Muscle of leg (tissue), 11 donors: ENCODE measurements around the gene CNNM3. TPM values are rescaled to one million over a fixed set of nuclear protein-coding genes. Genes with fewer than 3 reads are reported as not detected.

Source experiments
- DNase-seq: peaks from one replicate; pipeline ENCODE4 v3.0.0; 2013
- H3K27ac ChIP-seq: one replicate; pipeline ENCODE4 v1.5.1; 2013; ENCODE audit warnings: mild to moderate bottlenecking, low read length, control low read depth
- H3K27me3 ChIP-seq: one replicate; pipeline ENCODE4 v1.6.1; 2013; ENCODE audit warnings: low read length; ENCODE audit not compliant: control insufficient read depth, insufficient read depth
- H3K36me3 ChIP-seq: one replicate; pipeline ENCODE4 v1.6.1; 2013; ENCODE audit warnings: low read length; ENCODE audit not compliant: control insufficient read depth, insufficient read depth
- H3K4me1 ChIP-seq: one replicate; pipeline ENCODE4 v1.6.1; 2013; ENCODE audit warnings: low read length; ENCODE audit not compliant: control insufficient read depth, insufficient read depth
- H3K4me3 ChIP-seq: one replicate; pipeline ENCODE4 v1.5.1; 2013; ENCODE audit warnings: low read length, control low read depth
- H3K9me3 ChIP-seq: replicated peaks from 2 replicates; pipeline ENCODE4 v1.6.1; 2013; ENCODE audit warnings: low read depth, low read length; ENCODE audit not compliant: control insufficient read depth
- WGBS: methylation state at CpG from one replicate; pipeline ENCODE4 v1.1.5; 2013; ENCODE audit warnings: missing lambda C conversion rate; ENCODE audit not compliant: insufficient coverage; 5-methylcytosine and 5-hydroxymethylcytosine counted together
- polyA plus RNA-seq, 8 donors: library from polyadenylated mRNA; unstranded; fragments of 120-200 nt; gene quantifications; one replicate each; pipeline versions ENCODE4 v1.2.1 to v1.2.3, GENCODE V29; 2013; ENCODE audit warnings: inconsistent platforms in 1 of 8, low replicate concordance in 1 of 8; ENCODE audit not compliant: insufficient read length in 8 of 8, insufficient read depth in 1 of 8
- total RNA-seq: library from RNA; stranded (reverse); fragments of 120-200 nt; gene quantifications from one replicate; pipeline ENCODE4 v1.2.4, GENCODE V29; 2013

Gene CNNM3
- total and polyA plus RNA-seq, 9 donors = 4.9 to 22.2 (median 16.6) TPM

DNA sequence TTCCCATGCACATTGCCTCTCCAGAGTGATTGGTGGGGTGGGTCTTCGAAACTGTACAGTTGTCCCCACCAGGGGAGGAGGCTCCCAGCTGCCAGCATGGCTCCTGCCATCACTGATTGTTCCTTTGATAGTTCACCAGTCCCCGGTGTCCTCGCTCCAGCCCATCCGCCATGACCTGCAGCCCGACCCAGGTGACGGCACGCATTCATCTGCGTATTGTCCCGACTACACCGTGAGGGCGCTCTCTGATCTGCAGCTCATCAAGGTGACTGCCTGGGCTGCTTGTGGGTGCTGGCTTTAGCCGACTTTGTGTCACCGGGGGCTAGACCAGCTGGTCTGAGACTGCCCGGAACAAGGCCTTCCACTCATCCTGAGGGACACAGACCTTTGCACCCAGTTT lies 12.4 kb downstream of the CNNM3 start:
- no peaks in the 10 kb centered on the region for H3K27me3 ChIP-seq
- no peak for DNase-seq
- peaks cover 82% of the 10 kb centered on the region for H3K36me3 ChIP-seq
- no peaks in the 10 kb centered on the region for H3K9me3 ChIP-seq
- 94% methylated on average over 14 of the region's 14 CpGs for WGBS
- H3K27ac ChIP-seq = no peak overlapping the region
- H3K4me3 ChIP-seq = no peak overlapping the region
- peaks cover 22% of the 10 kb centered on the region for H3K4me1 ChIP-seq

DNA sequence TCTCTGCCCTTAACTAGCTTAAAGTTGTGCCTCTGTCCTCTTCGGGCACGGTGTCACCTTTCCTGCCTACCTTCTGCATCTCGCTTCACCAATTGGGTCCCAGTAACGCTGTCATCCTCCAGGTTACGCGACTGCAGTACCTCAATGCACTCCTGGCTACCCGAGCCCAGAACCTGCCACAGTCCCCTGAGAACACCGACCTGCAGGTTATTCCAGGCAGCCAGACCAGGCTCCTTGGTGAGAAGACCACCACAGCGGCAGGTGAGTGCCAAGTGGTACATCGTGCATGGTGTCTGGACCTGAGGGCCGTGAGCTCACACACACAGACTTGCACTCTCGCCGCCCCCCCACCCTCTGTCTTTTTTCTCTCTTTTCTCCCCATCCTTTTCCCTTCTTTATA lies 12.8 kb downstream of the CNNM3 start:
- peaks cover 20% of the 10 kb centered on the region for H3K4me1 ChIP-seq
- DNase-seq = no peak
- WGBS = 95% methylated on average over 9 of the region's 13 CpGs
- H3K4me3 ChIP-seq = no peak overlapping the region
- H3K36me3 ChIP-seq = peaks cover 80% of the 10 kb centered on the region
- no peaks in the 10 kb centered on the region for H3K27me3 ChIP-seq
- no peaks in the 10 kb centered on the region for H3K9me3 ChIP-seq
- no peak overlapping the region for H3K27ac ChIP-seq

DNA sequence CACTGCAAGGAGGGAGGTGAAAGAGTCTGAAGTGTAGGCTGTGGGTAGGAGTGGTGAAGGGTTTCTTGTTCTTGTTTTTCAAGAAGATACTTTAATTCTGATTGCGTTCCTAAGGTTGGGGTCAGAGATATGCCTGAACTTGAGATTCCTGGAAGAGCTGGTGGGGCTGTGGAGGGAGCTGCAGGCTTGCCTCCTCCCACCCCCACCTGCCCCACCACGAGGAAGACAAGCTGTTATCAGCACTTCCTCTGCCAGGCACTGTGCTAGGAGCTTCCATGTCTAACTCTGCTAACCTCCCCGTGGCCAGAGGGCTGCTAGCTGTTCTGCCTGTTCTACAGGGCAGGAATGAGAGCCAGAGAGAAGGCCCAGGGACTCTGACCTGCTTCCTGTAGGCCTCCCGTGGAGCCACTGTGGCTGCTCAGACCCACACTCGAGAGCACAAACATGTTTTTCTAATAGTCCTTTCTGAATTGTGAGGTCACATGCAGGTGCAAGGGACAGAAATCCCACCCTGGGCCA lies 14.0 kb downstream of the CNNM3 start:
- Histone ChIP-seq H3K4me1 (peaks cover 20% of the 10 kb centered on the region), H3K4me3 (no peak overlapping the region), H3K36me3 (peaks cover 72% of the 10 kb centered on the region), H3K27me3 (no peaks in the 10 kb centered on the region), H3K27ac (no peak overlapping the region), H3K9me3 (no peaks in the 10 kb centered on the region)
- no peak for DNase-seq
- 67% methylated on average over 1 of the region's 5 CpGs for WGBS

DNA sequence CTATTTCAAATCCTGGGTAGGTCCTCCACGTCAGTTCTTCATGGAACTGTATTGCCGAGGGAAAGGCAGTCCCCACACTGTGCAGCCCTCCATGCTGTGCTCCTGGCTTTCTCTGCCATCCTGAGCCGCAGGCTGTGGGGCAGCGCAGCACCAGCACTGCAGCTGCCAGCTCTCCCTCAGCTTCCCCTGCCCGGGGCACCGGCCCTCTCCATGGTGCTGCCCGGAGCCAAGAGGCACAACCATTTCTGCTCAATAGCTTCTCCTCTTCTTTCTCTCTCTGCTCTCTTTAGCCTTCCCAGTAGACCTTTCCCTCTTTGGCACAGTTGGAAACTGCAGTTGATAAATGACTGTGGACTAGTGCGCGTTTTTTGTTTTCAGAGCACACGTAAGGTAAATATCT lies 15.6 kb downstream of the CNNM3 start:
- no peaks in the 10 kb centered on the region for H3K27me3 ChIP-seq
- no peak for DNase-seq
- peaks cover 20% of the 10 kb centered on the region for H3K4me1 ChIP-seq
- no peak overlapping the region for H3K4me3 ChIP-seq
- 76% methylated on average over 8 of the region's 10 CpGs for WGBS
- no peak overlapping the region for H3K27ac ChIP-seq
- H3K36me3 ChIP-seq = peaks cover 59% of the 10 kb centered on the region
- no peaks in the 10 kb centered on the region for H3K9me3 ChIP-seq

DNA sequence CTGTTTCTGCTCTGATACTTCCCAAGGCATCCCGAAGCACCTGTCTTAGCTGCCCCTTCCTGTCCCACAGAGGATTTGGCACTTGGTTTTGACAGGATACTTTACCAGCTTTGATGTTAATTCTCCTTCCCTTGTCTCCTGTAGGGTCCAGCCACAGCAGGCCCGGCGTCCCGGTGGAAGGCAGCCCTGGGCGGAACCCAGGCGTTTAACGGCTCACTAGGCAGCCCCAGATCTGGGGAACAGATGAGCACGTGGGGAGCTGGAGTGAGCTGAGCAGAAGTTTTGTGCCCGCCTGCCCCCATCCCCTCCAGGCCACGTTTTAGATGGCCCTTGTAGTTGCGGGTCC lies 16.3 kb downstream of the CNNM3 start:
- DNase-seq = no peak
- Histone ChIP-seq H3K27me3 (no peaks in the 10 kb centered on the region), H3K4me3 (no peak overlapping the region), H3K27ac (peak overlapping the region; percentile 29), H3K36me3 (peaks cover 58% of the 10 kb centered on the region), H3K9me3 (no peaks in the 10 kb centered on the region), H3K4me1 (peaks cover 20% of the 10 kb centered on the region)
- WGBS = 67% methylated on average over 6 of the region's 11 CpGs

DNA sequence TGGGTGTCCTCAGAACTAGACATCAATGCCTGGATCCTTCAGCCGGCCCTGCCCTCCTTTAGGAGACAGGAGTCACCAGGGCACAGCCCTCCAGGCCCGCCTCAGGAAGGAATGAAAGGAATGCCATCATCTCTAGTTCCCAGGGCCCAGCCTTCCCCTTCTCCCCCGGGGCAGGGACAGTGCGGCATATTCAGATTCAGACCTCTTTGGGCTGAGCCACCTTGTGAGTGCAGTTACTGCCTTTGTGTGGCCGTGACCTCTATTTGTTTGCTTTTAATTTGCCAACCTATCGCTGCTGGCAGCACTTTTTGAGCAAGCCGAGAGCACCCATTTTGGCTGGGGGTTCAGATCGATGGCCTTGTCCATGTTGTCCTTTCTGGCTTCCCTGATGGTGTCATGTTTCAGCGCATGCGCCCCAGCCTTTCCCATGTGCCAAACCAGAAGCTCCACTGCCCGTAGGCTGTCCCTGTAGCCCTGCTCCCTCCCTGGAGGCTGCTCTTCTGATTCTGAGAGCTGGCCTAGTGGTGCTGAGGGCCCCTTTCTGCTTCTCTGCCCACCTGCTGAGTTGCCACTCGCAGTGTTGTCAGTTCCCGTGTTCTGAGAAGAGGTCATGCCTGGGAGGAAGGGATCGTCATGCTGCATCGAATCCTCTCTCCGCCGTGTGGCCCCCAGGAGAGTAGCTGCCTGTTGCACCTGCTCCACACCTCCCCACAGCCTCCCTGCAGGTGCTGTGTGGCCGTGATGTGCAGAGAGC lies 16.9 kb downstream of the CNNM3 start:
- WGBS = 43% methylated on average over 10 of the region's 18 CpGs
- Histone ChIP-seq H3K27me3 (no peaks in the 10 kb centered on the region), H3K4me3 (no peak overlapping the region), H3K36me3 (peaks cover 57% of the 10 kb centered on the region), H3K9me3 (no peaks in the 10 kb centered on the region), H3K27ac (peak overlapping the region; percentile 29), H3K4me1 (peaks cover 20% of the 10 kb centered on the region)
- peak; percentile 76 for DNase-seq

DNA sequence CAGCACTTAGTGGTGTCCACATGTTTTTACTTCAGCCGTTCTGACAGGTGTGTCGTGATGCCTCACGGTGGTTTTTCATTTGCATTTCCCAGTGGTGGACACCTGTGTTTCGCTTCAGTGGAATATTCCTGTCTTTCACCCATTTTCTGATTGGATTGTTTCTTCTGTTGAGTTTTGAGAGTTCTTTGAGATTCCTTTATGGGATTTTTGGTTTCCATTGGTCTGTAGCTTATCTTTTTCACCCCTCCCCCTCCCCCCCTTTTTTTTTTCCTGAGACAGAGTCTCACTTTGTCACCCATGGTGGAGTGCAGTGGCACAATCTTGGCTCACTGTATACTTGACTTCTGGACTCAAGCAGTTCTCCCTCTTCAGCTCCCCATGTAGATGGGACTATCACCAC lies 19.8 kb downstream of the CNNM3 start:
- Histone ChIP-seq H3K27me3 (no peaks in the 10 kb centered on the region), H3K4me1 (peaks cover 33% of the 10 kb centered on the region), H3K4me3 (no peak overlapping the region), H3K27ac (no peak overlapping the region), H3K36me3 (peaks cover 41% of the 10 kb centered on the region), H3K9me3 (no peaks in the 10 kb centered on the region)
- WGBS = 60% methylated on average over 1 of the region's 4 CpGs
- no peak for DNase-seq

DNA sequence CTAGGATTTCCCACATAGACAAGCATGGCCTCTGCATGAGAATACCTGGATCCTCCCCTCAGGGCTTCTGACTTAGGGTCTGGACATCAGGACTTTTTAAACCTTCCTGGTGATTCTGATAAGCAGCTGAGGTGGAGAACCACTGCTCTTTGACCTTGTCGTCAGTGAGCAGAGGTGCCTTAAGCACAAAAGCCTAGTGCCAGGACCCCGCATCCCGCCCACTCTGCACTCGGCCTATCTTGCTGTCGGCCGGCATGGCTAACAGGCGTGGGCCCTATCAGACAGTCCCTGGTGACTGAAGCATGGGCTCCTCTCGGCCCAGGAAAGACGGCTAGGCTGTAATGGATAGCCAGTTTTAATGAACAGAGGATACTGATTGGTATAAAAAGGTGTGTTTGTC lies 21.5 kb downstream of the CNNM3 start:
- Histone ChIP-seq H3K9me3 (no peaks in the 10 kb centered on the region), H3K36me3 (peaks cover 25% of the 10 kb centered on the region), H3K27ac (no peak overlapping the region), H3K4me1 (peaks cover 27% of the 10 kb centered on the region), H3K27me3 (no peaks in the 10 kb centered on the region), H3K4me3 (no peak overlapping the region)
- no peak for DNase-seq
- WGBS = 79% methylated on average over 9 of the region's 9 CpGs

DNA sequence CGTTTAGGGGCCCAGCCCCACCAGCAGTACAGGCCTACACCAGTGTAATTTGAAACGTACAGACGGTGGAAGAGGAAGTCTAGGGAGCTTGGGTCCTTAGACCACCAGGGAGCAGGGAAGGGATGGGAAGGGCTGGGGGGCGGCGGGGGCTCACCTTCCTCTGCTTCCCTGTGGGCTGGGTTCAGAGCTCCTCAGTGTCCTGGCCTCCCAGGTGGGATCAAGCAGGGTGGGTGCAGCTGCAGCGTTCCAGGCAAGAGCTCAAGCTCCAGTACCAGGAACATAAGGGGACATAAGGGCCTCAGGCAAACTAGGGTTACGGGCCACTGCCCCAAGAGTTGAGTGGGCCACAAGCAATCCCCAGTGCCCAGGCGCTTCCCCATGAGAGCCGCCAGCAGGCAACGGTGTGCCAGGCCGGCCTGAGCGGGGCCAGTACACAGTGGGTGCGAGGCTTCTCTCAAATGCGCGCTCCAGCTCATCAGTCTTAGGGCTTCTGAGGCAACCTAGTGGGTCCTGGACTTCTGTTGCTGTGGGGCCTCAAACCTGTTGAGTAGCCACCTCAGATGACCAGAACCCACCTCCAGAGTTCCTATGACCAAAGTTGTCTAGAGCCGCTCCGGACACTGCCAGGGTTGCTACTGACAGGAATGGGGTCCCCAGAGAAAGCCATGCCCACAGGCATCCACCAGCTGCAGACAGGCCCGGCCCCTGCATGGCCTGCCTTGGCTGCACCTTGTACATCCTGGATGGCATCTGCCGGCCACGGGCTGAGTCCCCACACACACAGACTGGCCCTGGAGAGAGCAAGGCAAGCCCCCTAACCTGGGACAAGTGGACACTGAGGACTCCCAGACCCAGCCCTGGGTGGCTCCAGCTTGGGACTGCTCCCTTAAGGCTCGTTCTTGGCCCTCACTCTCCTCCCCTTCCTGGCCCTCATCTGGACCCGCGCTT lies 22.6 kb downstream of the CNNM3 start:
- Histone ChIP-seq H3K4me3 (no peak overlapping the region), H3K36me3 (peaks cover 17% of the 10 kb centered on the region), H3K9me3 (no peaks in the 10 kb centered on the region), H3K27me3 (no peaks in the 10 kb centered on the region), H3K4me1 (peaks cover 28% of the 10 kb centered on the region), H3K27ac (no peak overlapping the region)
- DNase-seq = no peak
- 89% methylated on average over 18 of the region's 23 CpGs for WGBS

DNA sequence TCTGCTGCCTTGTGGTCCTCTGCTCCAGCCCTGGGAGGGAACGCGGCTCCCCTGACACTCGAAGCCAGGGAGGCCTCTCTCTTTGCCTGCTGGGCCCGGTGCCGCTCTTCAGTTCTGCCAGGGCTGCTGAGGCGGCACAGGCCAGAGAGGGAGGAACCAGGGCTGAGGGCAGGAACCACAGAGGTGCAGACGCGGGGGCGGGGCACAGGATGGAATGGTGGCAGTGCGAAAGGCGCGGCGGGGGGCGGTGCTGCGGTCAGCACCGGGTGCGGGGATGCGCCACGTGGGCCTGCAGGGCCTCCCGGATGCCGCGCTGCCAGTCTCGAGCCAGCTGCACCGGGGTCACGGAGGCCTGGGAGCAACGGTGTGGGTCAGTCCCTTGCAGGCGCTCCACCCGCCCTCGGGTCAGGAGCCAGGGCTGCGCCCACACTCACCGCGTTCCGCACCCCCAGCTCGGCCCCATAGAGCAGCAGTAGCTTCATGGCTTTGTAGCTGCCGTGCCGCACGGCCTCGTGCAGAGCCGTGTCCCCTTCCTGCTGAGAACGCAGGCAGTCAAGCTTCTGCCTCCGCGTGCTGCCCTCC lies 23.3 kb downstream of the CNNM3 start:
- no peaks in the 10 kb centered on the region for H3K27me3 ChIP-seq
- no peak for DNase-seq
- no peak overlapping the region for H3K4me3 ChIP-seq
- peaks cover 34% of the 10 kb centered on the region for H3K4me1 ChIP-seq
- no peaks in the 10 kb centered on the region for H3K9me3 ChIP-seq
- no peak overlapping the region for H3K27ac ChIP-seq
- 22% methylated on average over 41 of the region's 42 CpGs for WGBS
- H3K36me3 ChIP-seq = peaks cover 17% of the 10 kb centered on the region
